Measurements from ENCODE around the gene INTS11. TPM values are rescaled to one million over a fixed set of nuclear protein-coding genes. Genes with fewer than 3 reads are reported as not detected.
A peak's percentile ranks its signal among the peaks of the same experiment; 100 is the strongest.

INTS11 gene
- total and polyA plus RNA-seq, 9 of the 15 experiments (the other 6 are each of a cell fraction or from before 2014, with no cell fraction given): 3.6 to 183 (median 110) TPM

DNA sequence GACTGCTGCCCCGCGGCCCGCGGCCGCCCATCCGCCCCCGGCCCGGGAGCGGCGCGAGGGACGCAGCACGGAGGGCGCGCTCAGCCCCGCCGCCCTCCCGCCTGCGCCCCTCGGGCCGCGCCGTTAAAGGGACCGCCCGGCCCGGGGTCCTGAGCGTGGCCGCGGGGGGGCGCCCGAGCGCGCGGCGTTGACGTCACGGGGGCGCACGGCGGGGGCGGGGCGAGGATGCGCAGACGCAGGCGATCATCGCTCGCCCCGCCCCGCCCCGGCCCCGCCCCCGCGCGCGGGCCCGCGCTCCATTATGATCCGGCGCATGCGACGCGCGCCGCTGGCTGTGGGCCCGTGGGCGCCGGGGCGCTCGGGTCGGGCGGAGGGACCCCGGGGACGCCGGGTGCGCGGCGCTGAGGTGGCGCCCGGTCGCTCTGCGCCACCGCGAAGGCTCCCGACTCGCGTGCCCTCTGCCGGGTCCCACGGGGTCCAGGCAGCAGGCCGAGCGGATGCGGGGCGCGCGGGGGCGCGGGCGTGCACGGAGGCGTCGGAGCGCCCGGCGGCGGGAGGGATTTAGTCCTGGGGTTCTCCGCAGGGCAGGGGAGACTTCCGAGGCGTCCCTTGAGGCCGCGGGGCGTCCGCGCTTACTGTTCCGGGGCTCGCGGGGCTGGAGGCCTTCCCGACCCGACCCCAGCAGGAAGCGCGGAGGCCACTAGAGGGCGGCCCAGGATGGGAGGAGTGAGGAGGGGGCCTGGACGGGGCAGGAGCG, 25.0 kb upstream of the INTS11 start, which contains the start of gene DVL1 (continued):
- TF ChIP-seq THAP12 (CRISPR knock-in tag; IDR thresholded peaks at IDR 0.05) (peak; percentile 91), MAX (CRISPR knock-in tag; IDR thresholded peaks at IDR 0.05) (peak; percentile 41; the same call in 1 of the 2 replicates), ETV1 (tag; conservative IDR thresholded peaks at IDR 0.05; ENCODE audit: low read depth) (peak; percentile 27; the same call in 1 of the 2 replicates), EZH2 (IDR thresholded peaks at IDR 0.05; ENCODE audit: borderline replicate concordance, low read depth, low read length) (no peak), ZMIZ1 (IDR thresholded peaks at IDR 0.05; ENCODE audit: low read depth in 2 of 2, low read length in 2 of 2) (no peak), NUFIP1 (IDR thresholded peaks at IDR 0.05; ENCODE audit: partially characterized antibody) (no peak), CBX8 (IDR thresholded peaks at IDR 0.05; ENCODE audit: borderline replicate concordance, extremely low read depth, low read depth, low read length, poor library complexity, severe bottlenecking) (no peak), SPI1 (IDR thresholded peaks at IDR 0.05; ENCODE audit: borderline replicate concordance, low read depth, low read length) (no peak), ZBTB7A (IDR thresholded peaks at IDR 0.05; ENCODE audit: borderline replicate concordance, control insufficient read depth, low read depth, low read length) (peak; percentile 97), MNT (conservative IDR thresholded peaks at IDR 0.05) (peak in 1 of 2 experiments; percentile 41; a peak in 1 of 4 replicates), STAG1 (CRISPR knock-in tag; IDR thresholded peaks at IDR 0.05; ENCODE audit: borderline replicate concordance) (0 out of 2 replicates have a peak, but pooled peaks have one; percentile 34)
- TF ChIP-seq, protein P1, sequence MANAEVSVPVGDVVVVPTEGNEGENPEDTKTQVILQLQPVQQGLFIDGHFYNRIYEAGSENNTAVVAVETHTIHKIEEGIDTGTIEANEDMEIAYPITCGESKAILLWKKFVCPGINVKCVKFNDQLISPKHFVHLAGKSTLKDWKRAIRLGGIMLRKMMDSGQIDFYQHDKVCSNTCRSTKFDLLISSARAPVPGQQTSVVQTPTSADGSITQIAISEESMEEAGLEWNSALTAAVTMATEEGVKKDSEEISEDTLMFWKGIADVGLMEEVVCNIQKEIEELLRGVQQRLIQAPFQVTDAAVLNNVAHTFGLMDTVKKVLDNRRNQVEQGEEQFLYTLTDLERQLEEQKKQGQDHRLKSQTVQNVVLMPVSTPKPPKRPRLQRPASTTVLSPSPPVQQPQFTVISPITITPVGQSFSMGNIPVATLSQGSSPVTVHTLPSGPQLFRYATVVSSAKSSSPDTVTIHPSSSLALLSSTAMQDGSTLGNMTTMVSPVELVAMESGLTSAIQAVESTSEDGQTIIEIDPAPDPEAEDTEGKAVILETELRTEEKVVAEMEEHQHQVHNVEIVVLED (CRISPR knock-in tag; IDR thresholded peaks at IDR 0.05): peak; percentile 85
- TF ChIP-seq, protein P2, sequence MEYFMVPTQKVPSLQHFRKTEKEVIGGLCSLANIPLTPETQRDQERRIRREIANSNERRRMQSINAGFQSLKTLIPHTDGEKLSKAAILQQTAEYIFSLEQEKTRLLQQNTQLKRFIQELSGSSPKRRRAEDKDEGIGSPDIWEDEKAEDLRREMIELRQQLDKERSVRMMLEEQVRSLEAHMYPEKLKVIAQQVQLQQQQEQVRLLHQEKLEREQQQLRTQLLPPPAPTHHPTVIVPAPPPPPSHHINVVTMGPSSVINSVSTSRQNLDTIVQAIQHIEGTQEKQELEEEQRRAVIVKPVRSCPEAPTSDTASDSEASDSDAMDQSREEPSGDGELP (CRISPR knock-in tag; IDR thresholded peaks at IDR 0.05; ENCODE audit: borderline replicate concordance): peak; percentile 53; the same call in 1 of the 2 replicates

Data from K562 (cell line).